T1000 (cell line): ENCODE results near the gene USP49.
"Not testable (repeated sequence)": the region's sequence is repeated elsewhere in the genome, so short reads cannot be mapped to it uniquely, and the experiment has no call there.

ENCODE experiments used
- DNase-seq: peaks from one replicate; lab custom pipeline; 2025; ENCODE audit warnings: mixed read lengths; lab: John Stamatoyannopoulos, UW

USP49 gene

GRCh38 chr6:41780551-41781365 is 114.4 kb downstream of the USP49 start, which contains the start of gene PRICKLE4:
TSS of gene PRICKLE4 (plus strand) at chr6:41780782. CDS start at chr6:41783474, 2,692 bp downstream.
- DNase-seq, result no peak

- DNase-seq, result peak; percentile 89
These were observed 115.2 kb downstream of the USP49 start, which contains the start of gene FRS3 for GRCh38 chr6:41779788-41780550. TSS of gene FRS3 (minus strand) at chr6:41779900. CDS start at chr6:41776987, 2,913 bp downstream.

- DNase-seq, result no peak
These were observed 115.8 kb downstream of the USP49 start for GRCh38 chr6:41779336-41779735.

- DNase-seq, result no peak
These were observed 116.3 kb downstream of the USP49 start for GRCh38 chr6:41778895-41779294.

- DNase-seq, result no peak
These were observed 117.5 kb downstream of the USP49 start for GRCh38 chr6:41777551-41778285.

GRCh38 chr6:41775293-41775882 is 119.8 kb downstream of the USP49 start:
- no peak for DNase-seq

GRCh38 chr6:41774841-41775240 is 120.3 kb downstream of the USP49 start:
- no peak for DNase-seq

GRCh38 chr6:41771058-41771983 is 123.9 kb downstream of the USP49 start:
- DNase-seq, result no peak

GRCh38 chr6:41770381-41771057 is 124.7 kb downstream of the USP49 start:
- no peak for DNase-seq

- no peak for DNase-seq
These were observed 125.8 kb downstream of the USP49 start for GRCh38 chr6:41769376-41769775.

- DNase-seq, result no peak
These were observed 126.4 kb downstream of the USP49 start for GRCh38 chr6:41768545-41769308.

GRCh38 chr6:41767112-41767833 is 127.9 kb downstream of the USP49 start:
- peak; percentile 88 for DNase-seq

- not testable (repeated sequence) for DNase-seq
These were observed 129.0 kb downstream of the USP49 start for GRCh38 chr6:41766043-41766664.

GRCh38 chr6:41763470-41763869 is 131.7 kb downstream of the USP49 start:
- no peak for DNase-seq

GRCh38 chr6:41759905-41760579 is 135.1 kb downstream of the USP49 start:
- DNase-seq, result no peak

GRCh38 chr6:41759106-41759904 is 135.9 kb downstream of the USP49 start:
- no peak for DNase-seq

- DNase-seq, result no peak
These were observed 136.5 kb downstream of the USP49 start for GRCh38 chr6:41758641-41759035.
